22Rv1 (cell line): ENCODE data around the gene PHF12.

Source experiments
- CTCF ChIP-seq: fragments of 450-650 bp; IDR thresholded peaks from 2 replicates; pipeline ENCODE4 v1.5.1; 2017; ENCODE audit warnings: mild to moderate bottlenecking
- ZFX ChIP-seq: fragments of 450-650 bp; IDR thresholded peaks from 2 replicates; pipeline ENCODE4 v1.6.1; 2017; ENCODE audit warnings: antibody characterized with exemption, borderline replicate concordance

GRCh38 chr17:28857905-28858800 lies 93.2 kb downstream of the PHF12 start:
- TF ChIP-seq CTCF (no peak), ZFX (no peak)
